Measurements from ENCODE around the gene TLK1.
"Not testable (repeated sequence)": the region's sequence is repeated elsewhere in the genome, so short reads cannot be mapped to it uniquely, and the experiment has no call there.

The TLK1 gene

GRCh38 chr2:171169333-171169732, 8.6 kb upstream of the TLK1 start:
- DNase-seq (ENCODE audit: low read depth): no peak

- DNase-seq (ENCODE audit: low read depth): no peak
These were observed 6.8 kb upstream of the TLK1 start for GRCh38 chr2:171167352-171167997.

GRCh38 chr2:171166328-171166983, 5.8 kb upstream of the TLK1 start:
- no peak for DNase-seq (ENCODE audit: low read depth)

GRCh38 chr2:171165967-171166327, 5.3 kb upstream of the TLK1 start:
- no peak for DNase-seq (ENCODE audit: low read depth)

- no peak for DNase-seq (ENCODE audit: low read depth)
These were observed 2.6 kb upstream of the TLK1 start for GRCh38 chr2:171163261-171163660.

- DNase-seq (ENCODE audit: low read depth): not testable (repeated sequence)
These were observed 2.0 kb upstream of the TLK1 start for GRCh38 chr2:171162522-171163197.

GRCh38 chr2:171160956-171161740, 455 bp upstream of the TLK1 start:
- DNase-seq (ENCODE audit: low read depth): peak; percentile 53

GRCh38 chr2:171159372-171160118, 1.1 kb downstream of the TLK1 start:
- DNase-seq (ENCODE audit: low read depth): no peak

GRCh38 chr2:171158790-171159371, 1.8 kb downstream of the TLK1 start:
- DNase-seq (ENCODE audit: low read depth): no peak

GRCh38 chr2:171158036-171158789, 2.5 kb downstream of the TLK1 start:
- no peak for DNase-seq (ENCODE audit: low read depth)

- DNase-seq (ENCODE audit: low read depth): no peak
These were observed 3.6 kb downstream of the TLK1 start for GRCh38 chr2:171157109-171157500.

GRCh38 chr2:171154348-171154747, 6.3 kb downstream of the TLK1 start:
- no peak for DNase-seq (ENCODE audit: low read depth)

GRCh38 chr2:171150694-171151285, 9.9 kb downstream of the TLK1 start:
- DNase-seq (ENCODE audit: low read depth): no peak

GRCh38 chr2:171149986-171150693, 10.6 kb downstream of the TLK1 start:
- DNase-seq (ENCODE audit: low read depth): no peak

- DNase-seq (ENCODE audit: low read depth): no peak
These were observed 11.3 kb downstream of the TLK1 start for GRCh38 chr2:171149171-171149938.

GRCh38 chr2:171147081-171147480, 13.6 kb downstream of the TLK1 start:
- no peak for DNase-seq (ENCODE audit: low read depth)

- DNase-seq (ENCODE audit: low read depth): no peak
These were observed 14.1 kb downstream of the TLK1 start for GRCh38 chr2:171146633-171147032.

- no peak for DNase-seq (ENCODE audit: low read depth)
These were observed 14.6 kb downstream of the TLK1 start for GRCh38 chr2:171146071-171146470.

- no peak for DNase-seq (ENCODE audit: low read depth)
These were observed 17.0 kb downstream of the TLK1 start for GRCh38 chr2:171143670-171144062.

Measured in stromal cell of bone marrow (primary cell).